NCI-H524 (cell line): ENCODE measurements around the gene HEATR3.

ENCODE experiments used
- DNase-seq, 2 experiments: peaks; one replicate each; lab custom pipeline; 2025; lab: John Stamatoyannopoulos, UW

Gene HEATR3

DNA sequence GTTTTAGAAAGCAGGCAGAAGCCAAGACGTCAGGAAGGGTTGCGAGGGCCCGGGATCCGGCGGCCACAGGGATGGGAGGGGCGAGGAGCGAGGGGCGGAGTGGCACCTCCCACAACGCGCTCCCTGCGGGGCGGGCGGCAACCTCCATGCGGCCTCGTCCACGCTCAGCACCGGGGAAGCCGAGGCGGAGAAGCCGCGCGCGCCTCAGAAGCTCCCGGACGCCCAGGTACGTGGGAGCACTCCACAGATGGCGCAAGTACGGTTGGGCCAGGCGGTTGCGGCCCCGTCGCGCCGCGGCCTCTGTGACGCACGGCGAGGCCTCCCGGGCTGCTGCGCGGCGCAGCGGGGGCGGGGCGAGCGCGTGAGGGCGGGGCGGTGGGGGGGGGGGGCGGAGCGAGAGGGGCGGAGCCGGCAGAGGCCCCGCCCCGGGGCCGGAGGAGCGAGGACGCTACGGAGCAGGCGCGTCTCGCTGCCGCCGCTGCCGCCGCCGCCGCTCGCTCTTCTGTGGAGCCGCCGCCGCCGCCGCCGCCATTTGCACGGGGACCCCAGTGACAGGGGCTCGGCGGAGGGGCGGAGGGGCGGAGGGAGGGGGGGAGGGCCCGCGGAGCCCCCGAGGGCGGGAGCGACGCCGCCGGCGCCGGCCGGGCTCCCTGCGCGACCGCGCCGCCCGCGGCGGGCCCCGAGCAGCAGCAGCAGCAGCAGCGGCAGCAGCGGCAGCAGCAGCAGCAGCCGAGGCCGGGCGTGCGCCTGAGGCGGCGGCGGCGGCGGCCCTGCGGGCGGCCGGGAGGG lies 87.2 kb downstream of the HEATR3 start, which contains the start of gene TENT4B:
Gene TENT4B, plus strand, starts transcription at position 500 of the 789 bp plus-strand sequence. CDS start 316 bp downstream, outside the sequence.
- peak; percentile 63 to 78 for DNase-seq

- DNase-seq, result no peak
These were observed 88.0 kb downstream of the HEATR3 start for GRCh38 chr16:50153596-50154419.

GRCh38 chr16:50154420-50154950 lies 88.7 kb downstream of the HEATR3 start:
- DNase-seq, result peak in 1 of 2 experiments; percentile 16

- peak in 1 of 2 experiments; percentile 48 for DNase-seq
These were observed 90.2 kb downstream of the HEATR3 start for GRCh38 chr16:50155925-50156324.
